ENCODE data around the gene QPCT.

Gene QPCT

Small RNA genes lying within 50 kb of the gene (small RNA-seq; reads per million reads assigned to genes)
- 0 reads per million in 2 experiments for gene RNU6-939P

Measured in SK-N-DZ (cell line).